C1 segment of cervical spinal cord (tissue), 14 donors: Measurements from ENCODE around the gene NTSR1.

Experiments used
- DNase-seq, 14 donors: peaks; one replicate each; lab custom pipeline; 2025; lab: John Stamatoyannopoulos, UW

NTSR1 gene

DNA sequence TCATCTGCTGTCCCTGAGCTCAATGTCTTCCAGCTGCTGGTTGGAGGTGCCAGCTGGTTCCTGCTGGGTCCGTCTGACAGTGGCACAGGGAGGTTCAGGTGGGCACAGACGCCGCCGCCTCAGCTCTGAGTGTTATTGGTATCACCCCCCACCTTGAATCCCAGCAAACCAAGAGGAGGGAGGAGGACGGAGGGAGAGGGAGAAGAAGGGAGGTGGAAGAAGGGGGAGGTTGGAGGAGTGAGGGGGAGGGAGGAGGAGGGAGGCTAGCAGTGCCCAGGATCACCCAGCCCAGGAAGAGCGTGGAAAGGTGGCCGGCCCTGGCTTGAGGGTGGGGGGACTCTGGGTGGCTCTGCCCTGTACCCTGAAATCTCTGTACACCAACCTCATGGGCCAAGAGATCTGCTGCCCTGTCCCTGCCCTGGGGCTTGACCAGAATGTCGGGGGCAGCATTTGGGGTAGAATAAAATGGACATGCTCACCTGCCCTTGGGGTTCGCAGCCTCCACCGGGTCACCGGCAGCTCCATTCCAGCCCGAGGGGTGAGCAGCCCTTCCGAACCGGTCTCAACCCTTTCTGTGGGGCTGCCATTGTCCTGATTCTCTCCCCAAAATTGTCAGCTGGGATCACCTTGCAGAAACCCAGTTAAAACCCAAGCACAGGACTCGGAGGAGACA, 17.1 kb downstream of the NTSR1 start:
- DNase-seq, result no peak

DNA sequence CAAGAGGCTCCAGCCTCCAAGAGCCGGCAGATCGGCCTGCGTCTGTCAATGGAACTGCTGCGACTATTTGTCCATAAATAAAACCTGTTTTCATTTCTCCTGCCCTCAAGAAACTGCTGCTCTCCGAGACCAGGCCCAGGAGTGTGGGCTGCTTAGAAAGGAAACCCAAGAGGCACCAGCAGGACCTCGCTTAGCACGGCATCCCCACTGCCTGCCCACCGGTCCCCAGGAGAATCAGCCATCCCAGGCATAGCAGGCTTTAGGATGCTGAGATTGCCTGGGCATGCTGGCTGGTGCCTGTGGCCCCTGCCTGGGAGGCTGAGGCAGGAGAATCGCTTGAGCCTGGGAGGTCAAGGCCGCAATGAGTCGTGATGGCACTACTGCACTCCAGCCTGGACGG, 17.6 kb downstream of the NTSR1 start:
- no peak for DNase-seq

DNA sequence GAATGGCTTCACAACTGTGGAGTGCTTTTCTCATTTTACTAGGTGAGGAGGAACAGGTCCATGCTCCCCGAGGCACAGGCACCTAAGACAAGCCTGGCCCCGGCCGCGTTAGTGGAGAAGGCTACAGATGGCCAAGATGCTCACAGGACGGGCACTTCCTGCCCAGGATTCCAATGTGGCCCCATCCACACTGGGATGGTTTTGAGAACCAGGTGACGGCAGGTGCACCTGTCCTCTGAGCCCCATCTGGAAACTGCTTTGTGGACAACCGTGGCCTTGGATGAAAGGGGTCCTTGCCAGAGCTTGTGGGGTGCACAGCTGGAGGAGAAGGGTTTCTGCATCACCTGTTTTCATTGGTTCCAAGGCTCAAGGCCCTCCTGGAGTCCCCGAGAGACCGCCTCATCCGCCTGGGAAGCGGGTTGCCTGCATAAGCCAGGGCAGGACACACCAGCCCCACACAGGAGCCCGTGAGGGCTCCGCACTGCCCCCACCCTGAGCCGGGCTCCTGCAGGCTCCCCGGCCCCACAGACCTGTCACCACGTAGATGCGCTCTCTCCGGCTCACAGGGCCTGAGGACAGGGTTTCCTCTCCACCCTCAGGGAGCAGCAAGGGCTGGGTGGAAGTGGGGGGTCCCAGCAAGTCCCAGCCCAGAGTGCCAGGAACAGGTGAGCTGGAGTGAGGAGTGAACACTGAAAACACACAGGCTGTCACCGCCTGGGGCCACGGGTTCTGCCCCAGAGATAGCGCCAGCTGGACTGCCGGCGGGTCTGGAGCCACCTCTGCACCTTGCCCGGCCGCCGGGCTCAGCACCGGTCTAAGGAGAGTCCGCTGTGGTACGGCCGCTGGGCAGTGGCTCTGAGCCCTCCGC, 18.3 kb downstream of the NTSR1 start:
- no peak for DNase-seq

DNA sequence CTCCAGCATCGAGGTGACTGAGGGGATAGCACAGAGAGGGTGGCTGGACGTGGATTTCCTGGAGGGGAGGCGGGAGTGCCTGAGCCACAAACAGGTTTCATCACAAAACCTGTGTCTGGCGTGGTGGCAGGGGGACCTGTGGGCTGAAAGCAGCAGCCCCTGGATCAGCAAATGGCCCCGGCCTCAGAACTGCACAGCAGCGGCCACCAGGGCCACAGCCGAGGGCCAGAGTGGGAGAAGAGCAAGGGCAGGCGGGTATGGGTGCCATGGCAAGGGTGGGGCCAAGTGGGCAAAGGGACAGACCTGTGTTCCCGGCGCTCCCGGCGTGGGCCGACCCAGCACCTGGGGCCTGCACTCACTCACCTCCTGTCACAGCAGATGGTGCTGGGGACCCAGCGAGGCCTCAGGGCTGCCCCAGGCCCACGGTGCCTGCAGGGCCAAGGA, 19.0 kb downstream of the NTSR1 start:
- DNase-seq, result no peak

DNA sequence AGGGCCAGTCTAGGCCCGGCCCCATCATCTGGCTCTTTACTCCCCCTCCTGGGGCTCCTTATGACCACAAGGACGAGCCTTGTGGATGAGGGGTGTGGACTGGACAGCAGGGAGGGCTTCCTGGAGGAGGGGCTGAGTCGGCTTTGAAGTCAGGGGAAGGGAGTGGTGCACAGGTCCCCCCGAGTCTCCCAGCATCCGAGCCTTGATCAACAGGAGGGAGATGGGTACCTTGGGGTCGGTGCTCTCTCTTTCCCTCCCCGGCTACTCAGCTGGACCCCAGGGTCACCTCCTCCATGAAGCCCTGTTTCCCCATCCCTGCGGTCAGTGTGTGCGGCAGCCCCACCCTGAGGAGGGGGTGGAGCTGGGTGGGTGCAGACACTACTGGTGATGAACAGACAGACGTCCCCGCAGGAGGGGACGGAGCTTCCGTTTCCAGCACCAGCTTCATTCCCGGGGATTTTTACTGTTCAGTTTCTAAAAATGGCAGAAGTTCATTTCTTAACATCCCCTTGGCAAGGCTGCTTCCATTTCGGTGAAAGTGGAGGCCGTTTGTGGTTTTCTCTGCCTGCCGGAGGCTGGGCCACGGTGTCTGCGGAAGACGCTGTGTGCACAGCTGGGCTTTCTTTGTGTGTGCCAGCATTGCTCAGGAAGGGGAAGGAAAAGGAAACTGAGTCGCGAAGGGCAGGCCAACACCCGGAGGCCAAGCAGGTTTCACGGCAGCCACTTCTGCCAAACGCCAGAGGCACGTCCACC, 19.6 kb downstream of the NTSR1 start:
- DNase-seq, result no peak

DNA sequence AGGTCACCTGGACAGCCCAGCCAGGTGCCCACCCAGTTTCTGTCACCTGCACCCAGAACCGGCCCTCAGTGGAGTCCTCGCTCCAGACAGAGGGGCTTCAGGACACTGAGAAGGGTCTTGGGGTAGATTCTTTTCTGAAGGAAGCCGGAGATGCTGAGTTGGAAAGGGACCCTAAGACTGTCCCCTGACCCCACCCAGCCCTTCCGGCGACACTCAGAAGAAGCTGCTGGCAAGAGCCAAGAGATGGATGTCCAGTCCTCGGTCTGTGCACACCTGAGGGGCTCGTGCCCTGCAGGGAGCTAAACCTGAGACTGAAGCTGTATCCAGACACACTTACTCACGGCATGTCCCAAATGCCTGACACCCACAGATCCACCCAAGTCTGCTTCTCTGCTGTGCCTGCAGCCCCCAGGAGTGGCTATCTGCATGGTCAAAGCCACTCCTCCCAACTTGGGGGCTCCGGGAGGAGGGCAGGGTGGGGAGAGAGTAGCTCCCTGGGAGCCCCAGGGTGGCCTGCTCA, 20.2 kb downstream of the NTSR1 start:
- no peak for DNase-seq

DNA sequence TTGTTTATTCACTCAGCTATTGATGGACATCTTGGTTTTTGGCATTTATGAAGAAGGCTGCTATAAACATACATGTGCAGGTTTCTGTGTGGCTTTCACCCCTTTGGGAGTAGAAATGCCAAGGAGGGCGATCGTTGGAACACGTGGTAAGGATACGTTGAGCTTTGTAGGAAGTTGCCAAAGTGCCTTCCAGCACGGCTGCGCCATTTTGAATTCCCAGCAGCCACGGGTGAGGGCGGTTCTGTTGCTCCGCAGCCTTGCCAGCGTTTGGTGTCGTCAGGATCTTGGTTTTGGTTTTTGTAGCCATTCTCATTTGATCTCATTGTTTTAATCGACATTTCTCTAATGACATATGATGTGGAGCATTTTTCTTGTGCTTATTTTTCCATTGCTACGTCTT, 21.8 kb downstream of the NTSR1 start:
- DNase-seq, result no peak

DNA sequence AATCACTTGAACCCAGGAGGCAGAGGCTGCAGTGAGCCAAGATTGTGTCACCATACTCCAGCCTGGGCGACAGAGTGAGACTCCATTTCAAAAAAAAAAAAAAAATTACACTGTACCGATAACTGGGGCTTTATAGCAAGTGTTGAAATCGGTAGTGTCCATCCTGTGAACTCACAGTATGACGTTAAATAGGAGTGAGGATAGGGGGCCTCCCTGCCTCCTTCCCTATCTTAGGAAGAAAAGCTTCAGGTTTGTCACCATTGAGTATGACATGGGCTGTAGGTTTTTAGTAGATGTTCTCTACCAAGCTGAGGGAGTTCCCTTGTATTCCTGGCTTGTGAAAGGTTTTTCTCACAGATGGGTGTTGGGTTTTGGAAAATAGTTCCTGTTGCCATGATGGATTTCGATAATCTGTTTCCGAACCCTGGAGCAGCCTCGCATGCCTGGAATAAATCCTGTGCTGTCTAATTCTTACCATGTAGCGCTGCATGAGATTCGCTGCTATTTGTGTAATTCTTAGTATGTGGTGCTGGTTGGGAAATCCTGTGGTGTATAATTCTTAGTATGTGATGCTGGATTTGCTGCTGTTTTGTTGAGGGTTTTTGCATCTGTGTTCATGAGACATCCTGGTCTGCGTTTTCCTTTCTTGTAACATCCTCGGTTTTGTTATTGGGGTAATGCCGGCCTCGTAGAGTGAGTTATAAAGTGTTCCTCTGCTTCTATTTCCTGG, 23.6 kb downstream of the NTSR1 start:
- DNase-seq, result no peak

DNA sequence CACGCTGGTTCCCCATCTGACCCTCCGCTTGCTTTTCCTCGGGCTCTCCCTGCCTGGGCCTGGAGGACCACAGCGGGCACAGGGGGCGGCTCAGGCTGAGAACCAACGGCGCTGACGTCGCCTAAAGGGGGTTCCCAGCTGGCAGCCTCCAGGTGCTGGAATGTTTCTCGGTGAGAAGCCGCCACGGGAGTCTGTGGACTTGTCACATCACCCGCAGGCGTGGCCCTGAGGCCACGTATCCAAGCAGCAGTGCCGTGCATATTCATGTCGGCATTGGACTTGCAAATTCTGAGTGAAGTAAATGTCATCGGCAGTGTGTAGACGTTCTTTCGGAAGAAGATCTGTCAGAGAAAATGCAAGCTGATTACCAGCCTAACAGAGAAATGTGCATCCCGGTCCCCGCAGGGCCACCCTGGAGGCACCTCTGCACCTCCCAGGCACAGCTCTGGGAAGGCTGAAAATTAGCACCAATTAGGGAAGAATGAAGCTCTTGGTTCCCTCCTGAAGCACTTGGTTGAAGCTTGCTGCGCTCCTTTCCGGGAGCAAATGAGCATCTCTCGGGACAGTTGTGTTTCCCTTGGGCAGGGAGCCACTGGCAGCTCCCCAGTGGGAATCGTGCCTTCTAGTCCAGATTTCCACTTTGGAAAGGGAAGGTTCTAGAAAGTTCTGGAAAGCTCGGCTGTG, 24.3 kb downstream of the NTSR1 start:
- DNase-seq, result no peak

DNA sequence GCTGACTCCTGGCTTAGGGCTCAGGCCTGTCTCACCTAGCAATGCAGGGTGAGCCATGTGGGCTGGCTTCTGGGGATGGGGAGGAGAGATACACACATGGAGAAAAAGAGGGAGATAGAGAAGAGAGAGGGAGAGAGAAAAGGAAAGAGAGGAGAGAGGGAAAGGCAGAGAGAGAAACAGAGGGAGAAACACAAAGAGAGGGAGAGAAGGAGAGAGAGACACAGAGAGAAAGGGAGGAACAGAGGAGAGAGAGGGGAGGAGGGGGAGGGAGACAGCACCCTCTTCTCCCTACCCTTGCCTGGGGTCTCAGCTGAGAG, 24.8 kb downstream of the NTSR1 start:
- no peak for DNase-seq

DNA sequence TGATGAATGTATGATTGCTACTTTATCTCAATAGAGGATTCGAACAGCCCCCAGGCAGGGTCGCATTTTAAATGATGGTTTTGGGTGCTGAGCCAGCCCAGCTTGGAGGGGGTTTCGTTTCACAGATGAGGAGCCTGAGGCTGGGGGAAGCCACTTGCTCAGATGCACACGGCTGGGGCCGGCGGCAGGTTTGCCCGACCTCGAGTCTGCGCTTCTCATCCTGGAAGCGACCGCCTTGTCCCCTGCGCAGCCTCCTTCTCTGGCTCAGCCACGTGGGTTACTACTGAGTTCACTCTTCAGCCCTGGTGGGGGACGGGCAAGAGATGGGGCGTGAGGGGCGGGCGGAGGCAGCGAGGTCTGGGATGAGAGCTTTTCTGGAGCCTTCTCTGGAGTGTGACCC, 25.3 kb downstream of the NTSR1 start:
- DNase-seq, result no peak

DNA sequence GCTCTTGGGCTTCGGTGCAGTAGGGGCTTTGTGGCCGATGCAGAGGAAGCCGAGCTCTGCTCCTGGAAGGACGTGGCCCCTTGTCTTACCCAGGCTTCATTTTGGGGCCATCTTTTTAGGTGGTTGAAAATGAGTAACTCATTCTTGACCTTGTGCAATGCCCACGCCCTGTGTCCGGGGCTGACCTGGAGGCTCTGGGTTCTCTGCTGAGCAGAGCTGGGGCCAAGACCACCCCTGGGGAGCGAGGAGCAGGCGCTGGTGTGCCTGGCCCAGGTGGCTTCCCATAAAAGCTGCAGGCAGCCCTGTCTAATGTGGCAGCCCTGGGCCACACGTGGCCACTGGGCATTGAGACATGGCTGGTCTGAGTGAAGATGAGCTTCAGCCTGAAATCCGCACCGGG, 25.7 kb downstream of the NTSR1 start:
- DNase-seq, result no peak

DNA sequence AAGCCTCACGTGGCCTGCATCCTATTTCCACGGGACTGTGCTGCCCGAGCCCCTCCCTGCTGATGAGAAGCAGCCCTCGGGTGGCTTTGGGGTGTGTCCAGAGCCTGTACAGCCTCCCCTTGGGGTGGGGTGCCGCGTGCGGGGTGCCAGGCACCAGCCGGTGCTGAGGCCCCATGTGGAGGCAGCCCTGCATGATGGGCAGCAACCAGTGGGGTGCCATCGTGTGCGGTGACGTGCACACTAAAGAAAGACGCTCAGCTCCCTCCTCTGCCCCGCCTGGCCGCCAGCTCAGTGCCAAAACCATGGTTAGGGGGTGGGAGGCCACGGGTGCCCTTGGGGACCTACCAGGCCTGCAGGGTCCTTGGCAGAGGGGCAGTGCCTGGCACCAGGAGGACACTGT, 26.2 kb downstream of the NTSR1 start:
- DNase-seq, result no peak

DNA sequence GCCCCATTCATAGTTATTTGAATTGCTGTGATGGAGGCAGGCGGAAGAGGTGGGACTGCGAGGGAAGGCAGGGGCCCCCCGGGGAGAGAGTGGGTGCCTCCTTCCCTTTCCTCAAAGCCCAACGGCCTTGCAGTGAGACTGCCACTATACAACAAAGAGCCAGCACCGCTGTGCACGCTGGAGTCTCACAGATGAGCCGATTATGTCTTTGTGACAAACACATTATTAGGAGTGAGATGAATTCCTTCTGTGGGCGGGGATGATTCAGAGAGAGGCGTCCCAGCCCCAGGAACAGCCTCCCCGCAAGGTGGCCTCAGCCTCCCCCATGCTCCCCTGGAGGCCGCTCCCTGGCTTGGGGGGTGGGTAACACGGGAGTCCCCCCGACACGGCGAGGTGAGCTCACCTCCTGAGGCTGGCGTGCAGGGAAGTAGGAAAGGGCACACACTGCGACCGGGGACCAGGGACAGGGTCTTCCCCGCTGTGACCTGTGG, 26.7 kb downstream of the NTSR1 start:
- DNase-seq, result no peak

DNA sequence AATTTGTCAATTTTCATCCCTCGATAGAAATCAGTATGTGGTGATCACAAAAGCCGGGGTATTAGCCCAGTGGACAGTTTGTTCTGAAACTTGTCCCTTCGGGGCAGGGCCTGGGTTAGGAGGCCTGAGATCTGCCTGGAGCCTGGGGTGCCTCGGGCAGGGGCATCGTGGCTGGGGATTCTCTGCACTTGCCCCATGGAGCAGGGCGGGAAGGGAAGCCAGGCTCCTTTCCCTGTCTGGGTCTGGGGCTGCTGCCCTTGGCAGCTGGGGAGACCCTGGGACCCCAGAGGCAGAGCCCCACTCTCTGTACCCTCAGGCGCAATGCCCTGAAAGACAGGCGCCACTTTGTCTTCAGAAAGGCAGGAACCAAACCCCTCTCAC, 27.4 kb downstream of the NTSR1 start:
- DNase-seq, result no peak

DNA sequence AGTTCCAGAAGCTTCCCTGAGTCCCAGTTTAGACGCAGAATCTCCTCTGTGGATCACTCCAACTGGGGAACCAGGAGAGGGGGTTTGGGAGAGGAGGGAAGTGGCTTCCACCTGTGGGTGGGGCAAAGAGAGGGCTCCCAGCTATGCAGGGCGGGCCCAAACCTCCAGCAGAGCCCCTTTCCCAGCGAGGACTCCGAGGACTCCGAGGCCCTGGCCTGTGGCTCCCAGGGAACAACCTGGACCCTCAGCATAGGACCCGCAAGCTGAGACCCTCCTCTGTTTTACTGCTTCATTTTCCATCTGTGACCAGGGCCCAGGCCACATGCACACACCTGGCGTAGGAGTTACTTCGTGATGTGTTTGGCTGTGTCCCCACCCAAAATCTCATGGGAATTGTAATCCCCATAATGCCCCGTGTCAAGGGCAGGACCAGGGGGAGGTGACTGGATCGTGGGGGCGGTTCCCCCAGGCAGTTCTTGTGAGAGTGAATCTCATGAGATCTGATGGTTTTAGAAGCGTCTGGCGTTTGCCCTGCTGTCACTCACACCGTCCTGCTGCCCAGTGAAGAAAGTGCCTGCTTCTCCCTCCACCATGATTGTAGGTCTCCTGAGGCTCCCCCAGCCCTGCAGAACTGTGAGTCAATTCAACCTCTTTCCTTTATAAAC, 27.9 kb downstream of the NTSR1 start:
- DNase-seq, result no peak

DNA sequence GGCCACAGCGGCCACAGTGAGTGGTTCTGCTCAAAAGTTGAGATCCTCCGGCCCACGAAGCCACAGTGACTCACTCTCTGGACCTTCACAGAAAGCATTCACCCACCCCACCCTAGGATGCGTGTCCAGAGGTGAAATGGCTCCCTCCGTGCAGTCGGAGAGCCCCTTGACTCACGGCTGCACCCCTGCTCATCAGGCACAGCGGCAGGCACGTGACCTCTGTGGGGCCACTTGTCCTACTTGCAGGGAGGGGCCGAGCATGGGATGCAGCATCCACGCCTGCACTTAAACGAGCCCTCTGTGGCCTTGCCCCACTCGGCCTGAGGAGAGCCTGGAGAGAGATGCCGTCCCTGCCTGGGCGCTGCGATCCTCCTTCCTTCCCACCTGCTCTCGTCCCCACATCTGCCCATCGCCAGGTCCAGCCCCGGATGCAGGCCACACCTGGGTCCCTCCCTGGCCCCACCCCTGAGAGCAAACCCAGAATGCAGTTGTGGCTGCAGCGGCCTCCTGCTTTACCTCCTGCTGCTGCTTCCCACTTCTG, 28.7 kb downstream of the NTSR1 start:
- DNase-seq, result no peak

DNA sequence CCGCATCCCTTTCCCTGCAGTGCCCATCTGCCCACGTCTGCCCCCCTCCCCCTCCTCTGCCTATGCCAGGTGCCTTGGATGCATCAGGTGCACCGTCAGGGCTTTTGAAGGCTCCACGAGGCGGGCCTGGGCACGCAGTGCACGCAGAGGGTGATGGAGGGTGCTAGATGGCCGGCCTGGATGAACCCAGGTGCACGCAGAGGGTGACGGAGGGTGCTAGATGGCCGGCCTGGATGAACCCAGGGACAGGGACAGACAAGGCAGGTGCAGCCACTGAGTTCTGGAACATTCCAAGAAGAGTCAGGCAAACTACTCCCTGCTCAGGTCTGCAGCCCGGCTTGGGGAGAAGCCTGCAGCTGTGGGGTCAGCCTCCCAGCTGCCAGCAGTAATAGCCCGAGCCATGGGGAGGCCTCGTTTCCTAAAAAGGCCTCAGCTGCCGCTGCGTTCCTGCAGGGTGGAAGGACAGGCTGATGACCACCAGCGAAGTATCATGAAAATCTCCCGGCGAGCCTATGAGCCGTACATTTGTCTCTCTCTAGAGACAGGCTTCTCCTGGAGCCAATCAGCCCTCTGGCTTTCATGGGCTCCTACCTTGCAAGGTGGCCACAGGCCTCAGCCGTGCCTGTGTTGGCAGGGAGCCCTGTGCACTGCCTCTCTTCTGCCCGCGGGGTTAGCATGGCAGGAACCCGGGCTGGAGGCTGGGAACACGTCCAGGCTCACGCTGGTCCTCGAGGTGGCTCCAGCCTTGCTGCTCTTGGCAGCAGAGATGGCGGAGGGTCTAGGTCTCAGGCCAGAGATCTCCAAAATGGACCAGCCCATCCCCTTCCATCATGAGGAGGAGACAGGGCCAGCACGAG, 29.6 kb downstream of the NTSR1 start:
- no peak for DNase-seq

DNA sequence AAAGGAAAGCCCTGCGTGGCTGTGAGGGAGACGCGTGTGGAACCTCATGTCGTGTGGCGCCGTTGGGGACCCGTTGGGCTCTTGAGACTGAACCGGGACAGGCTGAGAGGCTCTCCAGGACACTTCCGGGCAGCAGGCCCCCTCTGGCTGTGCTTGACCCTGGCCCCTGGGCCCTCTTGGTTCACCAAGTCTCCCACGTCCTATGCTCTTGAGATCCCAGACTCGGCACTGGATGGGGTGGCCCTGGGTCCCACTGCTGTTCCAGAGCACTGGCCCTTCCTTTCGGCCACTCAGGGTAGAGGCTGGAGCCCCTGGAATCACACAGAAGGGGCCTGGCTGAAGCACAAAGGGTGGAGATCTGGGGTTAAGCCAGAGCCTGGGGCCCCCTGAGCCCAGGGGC, 30.4 kb downstream of the NTSR1 start:
- DNase-seq, result no peak
